KMS-11 (cell line): Measurements from ENCODE around the gene GFRA4.

Experiments
- H2AFZ ChIP-seq: fragments of 200-600 bp; sonication (generic); 2 replicates; pipeline ENCODE4 v1.6.1; 2016; ENCODE audit warnings: antibody characterized with exemption, mixed run types, low read depth
- H3K27ac ChIP-seq: fragments of 200-600 bp; sonication (generic); 2 replicates; pipeline ENCODE4 v1.6.1; 2016; ENCODE audit warnings: mild to moderate bottlenecking, mixed run types
- H3K27me3 ChIP-seq: fragments of 200-600 bp; sonication (generic); 2 replicates; pipeline ENCODE4 v1.6.1; 2017; ENCODE audit warnings: mild to moderate bottlenecking, low read depth, mixed run types, moderate library complexity; ENCODE audit not compliant: insufficient read depth
- H3K36me3 ChIP-seq: fragments of 200-600 bp; sonication (generic); 2 replicates; pipeline ENCODE4 v1.6.1; 2017; ENCODE audit warnings: mild to moderate bottlenecking, mixed run types; ENCODE audit not compliant: insufficient read depth
- H3K4me1 ChIP-seq: fragments of 200-600 bp; sonication (generic); 2 replicates; pipeline ENCODE4 v1.6.1; 2016; ENCODE audit warnings: mild to moderate bottlenecking, low read depth, mixed run types; ENCODE audit not compliant: poor library complexity, severe bottlenecking
- H3K4me2 ChIP-seq: fragments of 200-600 bp; sonication (generic); 2 replicates; pipeline ENCODE4 v1.7.0; 2016; ENCODE audit warnings: mild to moderate bottlenecking, mixed run types
- H3K4me3 ChIP-seq: fragments of 200-600 bp; sonication (generic); IDR thresholded peaks from 2 replicates; pipeline ENCODE4 v1.6.1; 2017; ENCODE audit warnings: low read depth, low read length, mixed read lengths; ENCODE audit not compliant: insufficient read depth
- H3K79me2 ChIP-seq: fragments of 200-600 bp; sonication (generic); 2 replicates; pipeline ENCODE4 v1.6.1; 2016; ENCODE audit warnings: low read depth, mixed run types; ENCODE audit not compliant: insufficient read depth
- H3K9ac ChIP-seq: fragments of 200-600 bp; sonication (generic); 2 replicates; pipeline ENCODE4 v1.6.1; 2016; ENCODE audit warnings: mild to moderate bottlenecking, mixed run types
- H4K20me1 ChIP-seq: fragments of 200-600 bp; sonication (generic); 2 replicates; pipeline ENCODE4 v1.6.1; 2016; ENCODE audit warnings: mild to moderate bottlenecking, mixed run types; ENCODE audit not compliant: insufficient read depth
- TF ChIP-seq, protein P1 (sequence below): fragments of 200-600 bp; sonication (generic); conservative IDR thresholded peaks from 2 replicates; pipeline ENCODE4 v1.6.1; 2017; ENCODE audit warnings: low read depth, mild to moderate bottlenecking, antibody characterized with exemption, low read length, moderate library complexity, mixed read lengths

The GFRA4 gene

DNA sequence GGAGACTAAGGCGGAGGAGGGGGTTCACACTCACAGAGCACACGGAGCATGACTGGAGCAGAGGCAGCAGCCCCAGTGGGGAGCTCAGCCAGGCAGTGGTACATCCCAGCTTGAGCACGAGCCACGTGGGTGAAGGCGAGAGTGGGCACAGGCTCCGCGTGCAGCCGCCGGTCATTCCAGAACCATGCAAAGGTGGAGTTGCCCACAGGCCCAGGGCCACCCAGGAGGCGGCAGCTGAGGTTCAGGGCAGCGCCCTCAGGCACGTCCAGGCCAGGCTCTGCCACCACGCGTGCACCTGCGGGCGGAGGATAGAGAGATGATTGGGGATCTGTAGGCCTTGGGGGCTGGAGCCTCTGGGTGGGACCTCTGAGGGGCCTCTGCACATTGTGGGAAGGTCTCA lies 28.1 kb upstream of the GFRA4 start:
- no peak overlapping the region for H3K4me2 ChIP-seq
- TF ChIP-seq, protein P1, sequence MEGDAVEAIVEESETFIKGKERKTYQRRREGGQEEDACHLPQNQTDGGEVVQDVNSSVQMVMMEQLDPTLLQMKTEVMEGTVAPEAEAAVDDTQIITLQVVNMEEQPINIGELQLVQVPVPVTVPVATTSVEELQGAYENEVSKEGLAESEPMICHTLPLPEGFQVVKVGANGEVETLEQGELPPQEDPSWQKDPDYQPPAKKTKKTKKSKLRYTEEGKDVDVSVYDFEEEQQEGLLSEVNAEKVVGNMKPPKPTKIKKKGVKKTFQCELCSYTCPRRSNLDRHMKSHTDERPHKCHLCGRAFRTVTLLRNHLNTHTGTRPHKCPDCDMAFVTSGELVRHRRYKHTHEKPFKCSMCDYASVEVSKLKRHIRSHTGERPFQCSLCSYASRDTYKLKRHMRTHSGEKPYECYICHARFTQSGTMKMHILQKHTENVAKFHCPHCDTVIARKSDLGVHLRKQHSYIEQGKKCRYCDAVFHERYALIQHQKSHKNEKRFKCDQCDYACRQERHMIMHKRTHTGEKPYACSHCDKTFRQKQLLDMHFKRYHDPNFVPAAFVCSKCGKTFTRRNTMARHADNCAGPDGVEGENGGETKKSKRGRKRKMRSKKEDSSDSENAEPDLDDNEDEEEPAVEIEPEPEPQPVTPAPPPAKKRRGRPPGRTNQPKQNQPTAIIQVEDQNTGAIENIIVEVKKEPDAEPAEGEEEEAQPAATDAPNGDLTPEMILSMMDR: no peak
- no peak overlapping the region for H2AFZ ChIP-seq
- H3K4me1 ChIP-seq: no peaks in the 10 kb centered on the region
- H3K9ac ChIP-seq: no peak overlapping the region
- H4K20me1 ChIP-seq: no peaks in the 10 kb centered on the region
- no peaks in the 10 kb centered on the region for H3K79me2 ChIP-seq
- no peak overlapping the region for H3K27ac ChIP-seq
- no peaks in the 10 kb centered on the region for H3K27me3 ChIP-seq
- no peak overlapping the region for H3K4me3 ChIP-seq
- H3K36me3 ChIP-seq: no peaks in the 10 kb centered on the region

DNA sequence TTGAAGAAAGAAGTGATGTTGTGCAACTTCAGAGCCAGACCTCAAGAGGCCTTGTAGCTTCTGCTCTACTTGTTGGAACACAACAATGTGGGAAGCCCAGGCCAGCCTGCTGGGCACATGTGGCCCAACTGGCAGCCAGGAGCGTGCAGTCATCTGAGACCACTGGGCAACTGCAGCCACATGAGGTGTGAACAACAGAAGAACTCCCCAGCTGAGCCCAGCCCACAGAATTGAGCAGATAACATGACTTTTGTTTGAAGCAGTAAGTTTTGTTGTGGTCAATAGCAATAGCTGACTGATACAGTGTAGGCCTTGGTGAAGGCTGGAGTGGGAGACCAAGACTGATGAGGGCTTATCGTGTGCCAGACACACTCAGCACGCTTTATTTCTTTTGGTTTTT lies 27.2 kb upstream of the GFRA4 start:
- H2AFZ ChIP-seq: no peak overlapping the region
- H4K20me1 ChIP-seq: no peaks in the 10 kb centered on the region
- no peaks in the 10 kb centered on the region for H3K27me3 ChIP-seq

DNA sequence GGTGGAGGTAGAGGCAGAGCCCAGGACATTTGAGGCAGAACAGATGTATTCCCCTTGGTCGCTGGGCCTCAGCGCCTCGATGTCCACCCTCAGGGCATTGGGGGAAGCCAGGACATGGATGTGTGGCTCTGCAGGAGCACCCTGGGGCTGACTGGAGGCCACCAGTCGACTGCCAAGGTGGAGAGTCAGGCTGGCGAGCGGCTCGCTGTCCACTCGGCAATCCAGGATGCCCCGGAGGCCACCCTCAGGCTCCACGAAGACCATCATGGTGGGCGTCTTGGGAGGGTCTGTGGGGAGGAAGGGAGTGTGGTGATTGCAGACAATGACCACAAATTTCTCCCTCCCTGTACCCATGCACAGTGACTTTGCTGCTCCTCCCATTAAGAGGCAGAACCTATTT lies 26.8 kb upstream of the GFRA4 start:
- TF ChIP-seq, protein P1: no peak
- Histone ChIP-seq H3K36me3 (no peaks in the 10 kb centered on the region), H3K27ac (no peak overlapping the region), H3K4me1 (no peaks in the 10 kb centered on the region), H4K20me1 (no peaks in the 10 kb centered on the region), H3K9ac (no peak overlapping the region), H3K79me2 (no peaks in the 10 kb centered on the region), H2AFZ (no peak overlapping the region), H3K4me3 (no peak overlapping the region), H3K27me3 (no peaks in the 10 kb centered on the region), H3K4me2 (no peak overlapping the region)

More for the DNA sequence above, 27.2 kb upstream of the GFRA4 start:
- H3K36me3 ChIP-seq: no peaks in the 10 kb centered on the region
- no peaks in the 10 kb centered on the region for H3K79me2 ChIP-seq
- H3K4me3 ChIP-seq: no peak overlapping the region
- no peaks in the 10 kb centered on the region for H3K4me1 ChIP-seq
- H3K9ac ChIP-seq: no peak overlapping the region
- no peak overlapping the region for H3K27ac ChIP-seq
- no peak overlapping the region for H3K4me2 ChIP-seq
- TF ChIP-seq, protein P1: no peak

DNA sequence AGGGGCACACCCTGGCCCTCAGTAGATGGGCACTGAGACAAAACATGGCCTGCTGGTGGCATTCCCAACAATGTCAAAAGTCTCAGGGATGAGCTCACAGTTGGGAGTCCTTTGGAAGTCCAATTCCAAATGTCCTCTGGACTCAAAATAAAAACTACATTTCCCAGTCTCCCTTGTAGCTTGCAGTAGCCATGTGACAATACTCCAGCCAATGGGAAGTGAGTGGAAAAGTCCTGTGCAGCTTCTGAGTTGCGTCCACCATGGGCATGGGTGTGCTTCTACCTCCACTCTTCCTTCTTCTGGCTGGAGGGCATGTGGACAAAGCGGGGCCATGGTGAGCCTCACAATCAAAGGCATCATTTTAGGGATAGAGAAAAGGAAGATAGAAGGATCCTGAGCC lies 24.5 kb upstream of the GFRA4 start:
- Histone ChIP-seq H4K20me1 (no peaks in the 10 kb centered on the region), H3K27ac (no peak overlapping the region), H3K4me3 (no peak overlapping the region), H3K36me3 (no peaks in the 10 kb centered on the region), H3K27me3 (no peaks in the 10 kb centered on the region), H3K4me2 (no peak overlapping the region), H3K9ac (no peak overlapping the region), H2AFZ (no peak overlapping the region), H3K79me2 (no peaks in the 10 kb centered on the region), H3K4me1 (no peaks in the 10 kb centered on the region)
- TF ChIP-seq, protein P1: no peak

DNA sequence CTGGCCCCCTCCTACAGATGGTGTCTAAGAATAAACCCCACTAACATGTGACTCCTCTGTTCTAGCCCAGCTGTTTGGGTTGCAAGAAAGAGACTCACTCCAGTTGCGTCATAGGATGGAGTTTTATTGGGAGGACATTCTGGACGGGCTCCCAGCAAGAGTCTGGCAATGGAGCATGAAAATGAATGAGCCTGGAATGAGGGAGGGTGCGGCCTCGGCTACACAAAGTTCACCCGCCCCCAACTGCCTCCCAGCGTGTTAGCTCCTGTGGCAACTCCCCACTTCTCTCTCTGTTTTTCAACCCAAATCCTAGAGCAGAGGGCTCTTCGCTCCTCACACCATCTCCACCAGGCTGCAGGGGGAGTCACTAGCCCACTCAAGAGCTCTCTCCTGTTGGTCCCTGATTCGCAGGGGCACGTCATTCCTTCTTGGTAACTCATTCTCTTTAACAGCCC lies 23.7 kb upstream of the GFRA4 start:
- H3K27me3 ChIP-seq: no peaks in the 10 kb centered on the region
- no peak overlapping the region for H3K9ac ChIP-seq
- no peak overlapping the region for H2AFZ ChIP-seq
- no peak overlapping the region for H3K27ac ChIP-seq
- H3K79me2 ChIP-seq: no peaks in the 10 kb centered on the region
- no peak overlapping the region for H3K4me3 ChIP-seq
- no peaks in the 10 kb centered on the region for H4K20me1 ChIP-seq
- H3K4me2 ChIP-seq: no peak overlapping the region
- no peaks in the 10 kb centered on the region for H3K4me1 ChIP-seq
- no peaks in the 10 kb centered on the region for H3K36me3 ChIP-seq
- TF ChIP-seq, protein P1: no peak
